ENCODE data around the gene DHX35. TPM values are rescaled to one million over a fixed set of nuclear protein-coding genes. Genes with fewer than 3 reads are reported as not detected.

DHX35 gene
- total RNA-seq, 4 donors from 2014 or later: 8.2 to 10.8 (median 9.3) TPM

GRCh38 chr20:39049684-39050554, 87.8 kb downstream of the DHX35 start:
- intact Hi-C loops (cut with DNase I; ENCODE audit: low total_unique reads): loop anchor here (1.0 kb wide), 1 partner anchor 31 kb away; no protein-coding TSS in a partner anchor
- H3K9me3 ChIP-seq: no peaks in the 10 kb centered on the region
- peak overlapping the region; percentile 60 to 83 (median 68) for H3K4me3 ChIP-seq
- no peak overlapping the region for H3K27ac ChIP-seq
- no peak for TF ChIP-seq POLR2A (IDR thresholded peaks at IDR 0.05)
- TF ChIP-seq, protein P1, sequence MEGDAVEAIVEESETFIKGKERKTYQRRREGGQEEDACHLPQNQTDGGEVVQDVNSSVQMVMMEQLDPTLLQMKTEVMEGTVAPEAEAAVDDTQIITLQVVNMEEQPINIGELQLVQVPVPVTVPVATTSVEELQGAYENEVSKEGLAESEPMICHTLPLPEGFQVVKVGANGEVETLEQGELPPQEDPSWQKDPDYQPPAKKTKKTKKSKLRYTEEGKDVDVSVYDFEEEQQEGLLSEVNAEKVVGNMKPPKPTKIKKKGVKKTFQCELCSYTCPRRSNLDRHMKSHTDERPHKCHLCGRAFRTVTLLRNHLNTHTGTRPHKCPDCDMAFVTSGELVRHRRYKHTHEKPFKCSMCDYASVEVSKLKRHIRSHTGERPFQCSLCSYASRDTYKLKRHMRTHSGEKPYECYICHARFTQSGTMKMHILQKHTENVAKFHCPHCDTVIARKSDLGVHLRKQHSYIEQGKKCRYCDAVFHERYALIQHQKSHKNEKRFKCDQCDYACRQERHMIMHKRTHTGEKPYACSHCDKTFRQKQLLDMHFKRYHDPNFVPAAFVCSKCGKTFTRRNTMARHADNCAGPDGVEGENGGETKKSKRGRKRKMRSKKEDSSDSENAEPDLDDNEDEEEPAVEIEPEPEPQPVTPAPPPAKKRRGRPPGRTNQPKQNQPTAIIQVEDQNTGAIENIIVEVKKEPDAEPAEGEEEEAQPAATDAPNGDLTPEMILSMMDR (IDR thresholded peaks at IDR 0.05 in 4 of 5, conservative IDR thresholded peaks at IDR 0.05 in 1 of 5): peak; percentile 86 to 97 (median 94)
- in situ Hi-C loops (cut with MboI; ENCODE audit: low sequenced_read_pairs in 4 of 4): no loop called here
- peak; percentile 82 to 83 for ATAC-seq
- no peaks in the 10 kb centered on the region for H3K27me3 ChIP-seq
- H3K4me1 ChIP-seq: peaks cover 0 to 5% of the 10 kb centered on the region in 2 donors
- no peaks in the 10 kb centered on the region for H3K36me3 ChIP-seq
- DNase-seq: peak; percentile 28 to 32

GRCh38 chr20:39050555-39050902, 88.4 kb downstream of the DHX35 start:
- Histone ChIP-seq H3K9me3 (no peaks in the 10 kb centered on the region), H3K27me3 (no peaks in the 10 kb centered on the region), H3K4me3 (peak overlapping the region; percentile 60 to 83 (median 68)), H3K27ac (no peak overlapping the region), H3K4me1 (peaks cover 0 to 5% of the 10 kb centered on the region in 2 donors), H3K36me3 (no peaks in the 10 kb centered on the region)
- intact Hi-C loops (cut with DNase I; ENCODE audit: low total_unique reads) (loop anchor here (1.0 kb wide), 1 partner anchor 31 kb away; no protein-coding TSS in a partner anchor), in situ Hi-C loops (cut with MboI; ENCODE audit: low sequenced_read_pairs in 4 of 4) (no loop called here)
- no peak for TF ChIP-seq POLR2A (IDR thresholded peaks at IDR 0.05)
- TF ChIP-seq, protein P1 (IDR thresholded peaks at IDR 0.05 in 4 of 5, conservative IDR thresholded peaks at IDR 0.05 in 1 of 5): no peak
- DNase-seq (no peak), ATAC-seq (no peak)

- Histone ChIP-seq H3K4me3 (no peak overlapping the region), H3K4me1 (peaks cover 0 to 5% of the 10 kb centered on the region in 2 donors), H3K9me3 (no peaks in the 10 kb centered on the region), H3K27ac (no peak overlapping the region), H3K36me3 (no peaks in the 10 kb centered on the region), H3K27me3 (no peaks in the 10 kb centered on the region)
- intact Hi-C loops (cut with DNase I; ENCODE audit: low total_unique reads): no loop called here
- ATAC-seq (no peak), DNase-seq (no peak)
- in situ Hi-C loops (cut with MboI; ENCODE audit: low sequenced_read_pairs in 4 of 4): no loop called here
- TF ChIP-seq, protein P1 (IDR thresholded peaks at IDR 0.05 in 4 of 5, conservative IDR thresholded peaks at IDR 0.05 in 1 of 5): no peak
- no peak for TF ChIP-seq POLR2A (IDR thresholded peaks at IDR 0.05)
These were observed 90.5 kb downstream of the DHX35 start for GRCh38 chr20:39052676-39053075.

DNA sequence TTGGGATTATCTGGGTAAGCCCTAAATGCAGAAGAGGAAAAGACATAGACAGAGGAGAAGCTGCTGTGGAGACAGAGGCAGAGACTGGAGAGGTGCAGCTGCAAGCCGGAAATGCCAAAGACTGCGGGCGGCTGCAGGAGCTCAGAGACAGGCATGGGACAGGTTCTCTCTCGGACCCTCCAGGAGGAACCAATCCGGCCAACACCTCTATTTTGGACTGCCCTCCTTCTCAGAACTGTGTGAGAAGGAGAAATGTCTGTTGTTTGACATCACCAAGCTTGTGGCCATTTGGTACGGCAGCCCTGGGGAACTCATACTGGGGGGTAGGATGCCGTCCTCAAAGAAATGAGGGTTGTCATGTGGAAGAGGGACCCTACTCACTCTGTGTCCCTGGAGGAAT, 95.0 kb downstream of the DHX35 start:
- TF ChIP-seq, protein P1 (IDR thresholded peaks at IDR 0.05 in 4 of 5, conservative IDR thresholded peaks at IDR 0.05 in 1 of 5): no peak
- TF ChIP-seq POLR2A (IDR thresholded peaks at IDR 0.05): no peak
- Histone ChIP-seq H3K36me3 (no peaks in the 10 kb centered on the region), H3K27me3 (no peaks in the 10 kb centered on the region), H3K9me3 (no peaks in the 10 kb centered on the region), H3K4me1 (no peaks in the 10 kb centered on the region), H3K4me3 (no peak overlapping the region), H3K27ac (no peak overlapping the region)
- ATAC-seq (no peak), DNase-seq (no peak)
- intact Hi-C loops (cut with DNase I; ENCODE audit: low total_unique reads) (no loop called here), in situ Hi-C loops (cut with MboI; ENCODE audit: low sequenced_read_pairs in 4 of 4) (no loop called here)

All from gastrocnemius medialis (tissue), 4 donors.